Ascending aorta (tissue), 2 donors: ENCODE results near the gene DVL1. TPM values are rescaled to one million over a fixed set of nuclear protein-coding genes. Genes with fewer than 3 reads are reported as not detected.

Experiments used
- DNase-seq, 2 donors: peaks; one replicate each; pipeline ENCODE4 v3.0.0-alpha.2; 2019; ENCODE audit warnings: low spot score in 2 of 2
- H3K27ac ChIP-seq, 2 donors: fragments of 200-600 bp; sonication (generic); one replicate each; pipeline ENCODE4 v1.5.1; 2016 to 2017; ENCODE audit warnings: mild to moderate bottlenecking in 1 of 2
- H3K27me3 ChIP-seq: fragments of 200-600 bp; sonication (generic); one replicate; pipeline ENCODE4 v1.5.1; 2017
- H3K36me3 ChIP-seq, 2 donors: fragments of 200-600 bp; sonication (generic); one replicate each; pipeline ENCODE4 v1.5.1; 2016
- H3K4me1 ChIP-seq, 2 donors: fragments of 200-600 bp; sonication (generic); one replicate each; pipeline ENCODE4 v1.5.1; 2016 to 2017; ENCODE audit warnings: mild to moderate bottlenecking in 1 of 2
- H3K4me3 ChIP-seq, 2 donors: fragments of 200-600 bp; sonication (generic); one replicate each; pipeline ENCODE4 v1.5.1; 2016 to 2017; ENCODE audit warnings: mild to moderate bottlenecking in 1 of 2
- H3K9me3 ChIP-seq, 2 donors: fragments of 200-600 bp; sonication (generic); one replicate each; pipeline ENCODE4 v1.5.1; 2016
- CTCF ChIP-seq, 3 experiments: fragments of 200-600 bp in 2 of 3; fragments of 450-650 bp in 1 of 3; sonication (generic) in 2 of 3; IDR thresholded peaks; one replicate each; pipeline ENCODE4 v1.5.1; 2016 to 2019; ENCODE audit warnings: antibody characterized with exemption in 3 of 3, mild to moderate bottlenecking in 1 of 3, moderate library complexity in 1 of 3
- intact Hi-C: fragments of 100-400 bp; cut with DNase I; formaldehyde crosslinking; loops from one replicate; pipeline ENCODE4 v1.15.1; 2023
- total RNA-seq: library from RNA; depleted of rRNA; stranded (reverse); fragments of >200 nt; gene quantifications from one replicate; pipeline ENCODE4 v1.1.0, GENCODE V29; 2016

The DVL1 gene
- total RNA-seq, 1 donor from 2014 or later: 66.7 TPM

- H3K36me3 ChIP-seq: peaks cover 10 to 12% of the 10 kb centered on the region in 2 donors
- intact Hi-C loops: no loop called here
- DNase-seq: no peak
- H3K27me3 ChIP-seq: no peaks in the 10 kb centered on the region
- no peak overlapping the region for H3K4me3 ChIP-seq
- H3K9me3 ChIP-seq: no peaks in the 10 kb centered on the region
- peak overlapping the region; percentile 97 to 98 for H3K27ac ChIP-seq
- peaks cover 22 to 23% of the 10 kb centered on the region in 2 donors for H3K4me1 ChIP-seq
- TF ChIP-seq CTCF (IDR thresholded peaks at IDR 0.05): no peak
Measured at GRCh38 chr1:1376551-1377226, 27.5 kb upstream of the DVL1 start.

GRCh38 chr1:1374929-1375662 is 25.9 kb upstream of the DVL1 start, which contains the start of gene AURKAIP1:
AURKAIP1 (minus strand) TSS chr1:1375207; CDS start chr1:1374756, 451 bp downstream.
- Histone ChIP-seq H3K4me1 (peaks cover 23 to 26% of the 10 kb centered on the region in 2 donors), H3K27me3 (no peaks in the 10 kb centered on the region), H3K4me3 (peak within 1 kb of the TSS; percentile 93 to 100), H3K36me3 (peaks cover 7 to 9% of the 10 kb centered on the region in 2 donors), H3K9me3 (no peaks in the 10 kb centered on the region), H3K27ac (peak within 1 kb of the TSS; percentile 97 to 98)
- DNase-seq: peak; percentile 96 to 99
- peak in 2 of 3 experiments; percentile 10 to 32 for TF ChIP-seq CTCF (IDR thresholded peaks at IDR 0.05)
- intact Hi-C loops: loop anchor here (1.0 to 2.0 kb wide), 7 partner anchors 16 to 143 kb away; partner anchors contain the start of genes B3GALT6, CCNL2, DVL1 and MRPL20

- peak in 1 of 2 donors; percentile 72 for DNase-seq
- H3K4me1 ChIP-seq: peaks cover 23 to 26% of the 10 kb centered on the region in 2 donors
- peak overlapping the region; percentile 97 to 98 for H3K27ac ChIP-seq
- H3K36me3 ChIP-seq: peaks cover 7 to 9% of the 10 kb centered on the region in 2 donors
- H3K9me3 ChIP-seq: no peaks in the 10 kb centered on the region
- peak overlapping the region; percentile 93 to 100 for H3K4me3 ChIP-seq
- no peak for TF ChIP-seq CTCF (IDR thresholded peaks at IDR 0.05)
- intact Hi-C loops: loop anchor here (2.0 kb wide), 2 partner anchors 16 to 66 kb away; partner anchors contain the start of genes MXRA8 and PUSL1
- no peaks in the 10 kb centered on the region for H3K27me3 ChIP-seq
Measured at GRCh38 chr1:1374589-1374928, 25.3 kb upstream of the DVL1 start.

- H3K4me3 ChIP-seq: peak overlapping the region; percentile 93 to 100
- peaks cover 7 to 9% of the 10 kb centered on the region in 2 donors for H3K36me3 ChIP-seq
- H3K27ac ChIP-seq: peak overlapping the region; percentile 97 to 98
- intact Hi-C loops: loop anchor here (2.0 kb wide), 2 partner anchors 15 to 65 kb away; partner anchors contain the start of genes MXRA8 and PUSL1
- peaks cover 23 to 26% of the 10 kb centered on the region in 2 donors for H3K4me1 ChIP-seq
- DNase-seq: peak in 1 of 2 donors; percentile 64
- H3K27me3 ChIP-seq: no peaks in the 10 kb centered on the region
- no peaks in the 10 kb centered on the region for H3K9me3 ChIP-seq
- no peak for TF ChIP-seq CTCF (IDR thresholded peaks at IDR 0.05)
Measured at GRCh38 chr1:1373815-1374588, 24.8 kb upstream of the DVL1 start.
